DOHH2 (cell line): ENCODE results near the gene NR2F1.
A peak's percentile ranks its signal among the peaks of the same experiment; 100 is the strongest.

Experiments used
- H3F3A ChIP-seq: fragments of 200-600 bp; sonication (generic), shearing (Covaris generic); 2 replicates; pipeline ENCODE4 v1.6.0; 2016; ENCODE audit warnings: antibody characterized with exemption, mild to moderate bottlenecking; ENCODE audit not compliant: control insufficient read depth, insufficient read depth
- H3K27ac ChIP-seq: fragments of 200-600 bp; sonication (generic); 2 replicates; pipeline ENCODE4 v1.5.1; 2014; ENCODE audit warnings: low read depth, mild to moderate bottlenecking, low read length, moderate library complexity
- H3K27me3 ChIP-seq: fragments of 200-600 bp; sonication (generic); 2 replicates; pipeline ENCODE4 v1.6.1; 2014; ENCODE audit warnings: mild to moderate bottlenecking, low read length, mixed read lengths; ENCODE audit not compliant: control insufficient read depth
- H3K36me3 ChIP-seq: fragments of 200-600 bp; sonication (generic); 2 replicates; pipeline ENCODE4 v1.6.1; 2014; ENCODE audit warnings: mild to moderate bottlenecking, low read length, moderate library complexity, mixed read lengths; ENCODE audit not compliant: control insufficient read depth
- H3K4me1 ChIP-seq: fragments of 200-600 bp; sonication (generic); 2 replicates; pipeline ENCODE4 v1.6.1; 2014; ENCODE audit warnings: mild to moderate bottlenecking, low read length, mixed read lengths; ENCODE audit not compliant: control insufficient read depth
- H3K4me2 ChIP-seq: fragments of 200-600 bp; sonication (generic); 2 replicates; pipeline ENCODE4 v1.6.0; 2014; ENCODE audit warnings: mild to moderate bottlenecking, low read length, moderate library complexity
- H3K4me3 ChIP-seq: fragments of 200-600 bp; sonication (generic); 2 replicates; pipeline ENCODE4 v1.5.1; 2014; ENCODE audit warnings: mild to moderate bottlenecking, low read length, mixed read lengths
- H3K79me2 ChIP-seq: fragments of 200-600 bp; sonication (generic); 2 replicates; pipeline ENCODE4 v1.6.1; 2014; ENCODE audit warnings: mild to moderate bottlenecking, low read length, mixed read lengths; ENCODE audit not compliant: control insufficient read depth
- H3K9me2 ChIP-seq: fragments of 200-600 bp; sonication (generic); replicated peaks from 2 replicates; pipeline ENCODE4 v1.6.1; 2014; ENCODE audit warnings: mild to moderate bottlenecking, low read length, mixed read lengths; ENCODE audit not compliant: control insufficient read depth
- H3K9me3 ChIP-seq: fragments of 200-600 bp; sonication (generic); 2 replicates; pipeline ENCODE4 v1.6.1; 2014; ENCODE audit warnings: antibody characterized with exemption, low read length, mixed read lengths; ENCODE audit not compliant: control insufficient read depth, insufficient read depth
- H4K20me1 ChIP-seq: fragments of 200-600 bp; sonication (generic); 2 replicates; pipeline ENCODE4 v1.6.0; 2014; ENCODE audit warnings: low read depth, mild to moderate bottlenecking, antibody characterized with exemption, low read length, moderate library complexity; ENCODE audit not compliant: control insufficient read depth, insufficient read depth
- EZH2phosphoT487 ChIP-seq: fragments of 200-600 bp; sonication (generic); IDR thresholded peaks from 2 replicates; pipeline ENCODE4 v1.6.1; 2017; ENCODE audit warnings: borderline replicate concordance, mild to moderate bottlenecking, antibody characterized with exemption, low read length, moderate library complexity, mixed read lengths
- TF ChIP-seq, protein P1 (sequence below): fragments of 200-600 bp; sonication (generic); IDR thresholded peaks from one replicate; pipeline ENCODE4 v1.5.1; 2014; ENCODE audit warnings: antibody characterized with exemption, mild to moderate bottlenecking, low read depth, low read length; ENCODE audit not compliant: poor library complexity, severe bottlenecking

Gene NR2F1

DNA sequence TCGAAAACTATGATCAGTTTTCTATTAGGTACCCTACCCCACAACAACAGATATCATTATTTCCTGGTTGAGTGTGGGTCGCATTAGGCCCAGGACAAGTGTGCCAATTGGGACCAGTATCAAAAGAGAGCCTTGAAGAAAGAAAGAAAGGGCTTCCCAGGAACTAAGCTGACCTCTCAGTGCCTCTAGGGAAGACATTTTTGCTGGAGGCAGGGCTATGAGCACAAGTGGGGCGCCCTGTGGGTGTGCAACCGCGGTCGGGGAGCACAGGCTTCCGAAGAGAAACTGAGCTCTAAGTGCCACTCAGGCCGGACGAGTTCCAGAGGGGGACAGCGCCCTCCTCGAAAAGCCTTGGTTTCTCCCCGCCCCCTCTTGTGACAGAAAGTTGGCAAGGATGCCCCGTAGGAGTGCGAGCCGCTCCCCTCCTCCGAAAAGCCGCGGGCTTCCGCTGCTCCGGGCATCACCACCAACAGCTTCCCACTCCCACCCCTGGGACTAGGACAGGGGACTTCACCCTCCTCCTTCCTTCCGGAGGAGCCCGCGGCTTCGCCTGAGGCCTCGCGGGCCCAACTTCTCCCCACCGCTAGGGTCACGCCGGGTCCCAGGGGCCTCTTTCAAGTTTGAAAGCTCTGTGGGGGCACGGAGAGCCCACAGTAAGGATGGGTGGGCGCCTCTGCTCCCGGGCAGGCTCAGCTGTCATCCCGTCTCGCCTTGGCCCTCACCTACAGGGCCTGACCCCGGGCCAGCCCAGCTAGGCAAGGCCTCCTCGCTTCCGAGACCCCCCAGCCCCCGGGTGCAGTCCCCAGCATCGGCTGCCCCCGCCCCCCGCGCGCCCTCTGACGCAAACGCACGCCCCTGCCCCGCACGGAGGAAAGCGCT is 4.0 kb upstream of the NR2F1 start:
- Histone ChIP-seq H3K36me3 (no peaks in the 10 kb centered on the region), H3K79me2 (no peaks in the 10 kb centered on the region), H3K9me3 (no peaks in the 10 kb centered on the region), H3K4me2 (no peak overlapping the region), H4K20me1 (no peaks in the 10 kb centered on the region), H3K27ac (no peak overlapping the region), H3F3A (no peaks in the 10 kb centered on the region), H3K27me3 (peaks cover 76% of the 10 kb centered on the region), H3K4me3 (no peak overlapping the region), H3K4me1 (peaks cover 24% of the 10 kb centered on the region), H3K9me2 (no peaks in the 10 kb centered on the region)
- TF ChIP-seq, protein P1, sequence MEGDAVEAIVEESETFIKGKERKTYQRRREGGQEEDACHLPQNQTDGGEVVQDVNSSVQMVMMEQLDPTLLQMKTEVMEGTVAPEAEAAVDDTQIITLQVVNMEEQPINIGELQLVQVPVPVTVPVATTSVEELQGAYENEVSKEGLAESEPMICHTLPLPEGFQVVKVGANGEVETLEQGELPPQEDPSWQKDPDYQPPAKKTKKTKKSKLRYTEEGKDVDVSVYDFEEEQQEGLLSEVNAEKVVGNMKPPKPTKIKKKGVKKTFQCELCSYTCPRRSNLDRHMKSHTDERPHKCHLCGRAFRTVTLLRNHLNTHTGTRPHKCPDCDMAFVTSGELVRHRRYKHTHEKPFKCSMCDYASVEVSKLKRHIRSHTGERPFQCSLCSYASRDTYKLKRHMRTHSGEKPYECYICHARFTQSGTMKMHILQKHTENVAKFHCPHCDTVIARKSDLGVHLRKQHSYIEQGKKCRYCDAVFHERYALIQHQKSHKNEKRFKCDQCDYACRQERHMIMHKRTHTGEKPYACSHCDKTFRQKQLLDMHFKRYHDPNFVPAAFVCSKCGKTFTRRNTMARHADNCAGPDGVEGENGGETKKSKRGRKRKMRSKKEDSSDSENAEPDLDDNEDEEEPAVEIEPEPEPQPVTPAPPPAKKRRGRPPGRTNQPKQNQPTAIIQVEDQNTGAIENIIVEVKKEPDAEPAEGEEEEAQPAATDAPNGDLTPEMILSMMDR = no peak
- TF ChIP-seq EZH2phosphoT487 = no peak

DNA sequence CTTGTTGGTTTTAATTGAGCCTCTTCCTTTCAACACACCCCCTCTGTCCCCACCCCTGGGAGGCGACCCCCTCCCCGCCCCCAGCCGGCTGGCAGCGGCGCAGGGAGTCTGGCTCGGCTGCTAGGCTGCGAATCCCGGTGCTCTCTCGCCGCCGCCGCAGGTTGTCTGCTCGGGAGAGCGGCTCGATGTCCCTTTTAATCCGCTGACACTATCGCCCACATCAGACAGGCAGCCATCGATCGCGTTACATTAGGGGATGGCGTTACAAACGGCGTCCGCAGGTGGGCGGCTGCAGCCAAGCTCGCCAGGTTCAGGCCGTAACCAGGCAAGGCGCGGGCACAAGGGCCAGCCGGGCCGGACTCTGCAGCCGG is 3.3 kb upstream of the NR2F1 start:
- H3K27me3 ChIP-seq = peaks cover 70% of the 10 kb centered on the region
- H3K9me2 ChIP-seq = no peaks in the 10 kb centered on the region
- no peak overlapping the region for H3K4me2 ChIP-seq
- H3K9me3 ChIP-seq = no peaks in the 10 kb centered on the region
- no peaks in the 10 kb centered on the region for H3K79me2 ChIP-seq
- H3K4me3 ChIP-seq = no peak overlapping the region
- peaks cover 24% of the 10 kb centered on the region for H3K4me1 ChIP-seq
- TF ChIP-seq EZH2phosphoT487 = no peak
- TF ChIP-seq, protein P1 = no peak
- no peaks in the 10 kb centered on the region for H3F3A ChIP-seq
- no peaks in the 10 kb centered on the region for H4K20me1 ChIP-seq
- H3K27ac ChIP-seq = no peak overlapping the region
- no peaks in the 10 kb centered on the region for H3K36me3 ChIP-seq

GRCh38 chr5:93580063-93580926 is 2.7 kb upstream of the NR2F1 start:
- peak overlapping the region; percentile 62 for H3K4me2 ChIP-seq
- H3K27ac ChIP-seq = no peak overlapping the region

More at GRCh38 chr5:93580063-93580926, 2.7 kb upstream of the NR2F1 start:
- Histone ChIP-seq H3K9me3 (no peaks in the 10 kb centered on the region), H3K79me2 (no peaks in the 10 kb centered on the region), H4K20me1 (no peaks in the 10 kb centered on the region), H3K27me3 (peaks cover 69% of the 10 kb centered on the region), H3K4me1 (peaks cover 24% of the 10 kb centered on the region), H3K4me3 (peak overlapping the region; percentile 56), H3F3A (no peaks in the 10 kb centered on the region), H3K9me2 (no peaks in the 10 kb centered on the region), H3K36me3 (no peaks in the 10 kb centered on the region)
- TF ChIP-seq, protein P1 = no peak
- no peak for TF ChIP-seq EZH2phosphoT487
